Neural cell (in vitro differentiated cells): ENCODE results near the gene PIM3. TPM values are rescaled to one million over a fixed set of nuclear protein-coding genes. Genes with fewer than 3 reads are reported as not detected.

Experiments
- H2AFZ ChIP-seq: fragments of 200-600, 300-800 bp; sonication (generic), shearing (Covaris generic); 2 replicates; pipeline ENCODE4 v1.6.0; 2014; ENCODE audit warnings: low read depth, mild to moderate bottlenecking, antibody characterized with exemption, low read length, moderate library complexity
- H3F3A ChIP-seq: fragments of 200-600 bp; shearing (Covaris generic); 2 replicates; pipeline ENCODE4 v1.6.1; 2016; ENCODE audit warnings: mild to moderate bottlenecking, moderate library complexity, mixed read lengths, antibody characterized with exemption, low read length; ENCODE audit not compliant: insufficient read depth, poor library complexity, severe bottlenecking
- H3K27ac ChIP-seq: fragments of 200-600, 300-800 bp; sonication (generic), shearing (Covaris generic); 2 replicates; pipeline ENCODE4 v1.5.1; 2014; ENCODE audit warnings: mild to moderate bottlenecking, low read length, moderate library complexity
- H3K27me3 ChIP-seq: fragments of 300-800, 200-600 bp; sonication (generic), shearing (Covaris generic); 2 replicates; pipeline ENCODE4 v1.6.0; 2014; ENCODE audit warnings: mild to moderate bottlenecking, low read depth, low read length, moderate library complexity; ENCODE audit not compliant: insufficient read depth
- H3K36me3 ChIP-seq: fragments of 300-800, 200-600 bp; sonication (generic), shearing (Covaris generic); 2 replicates; pipeline ENCODE4 v1.5.1; 2014; ENCODE audit warnings: mild to moderate bottlenecking, antibody characterized with exemption, low read length, moderate library complexity; ENCODE audit not compliant: insufficient read depth
- H3K4me2 ChIP-seq: fragments of 300-800, 200-600 bp; sonication (generic), shearing (Covaris generic); 2 replicates; pipeline ENCODE4 v1.6.0; 2014; ENCODE audit warnings: mild to moderate bottlenecking, low read length
- H3K4me3 ChIP-seq: fragments of 300-800, 200-600 bp; sonication (generic), shearing (Covaris generic); 2 replicates; pipeline ENCODE4 v1.5.1; 2014; ENCODE audit warnings: mild to moderate bottlenecking, low read length, moderate library complexity
- H3K79me2 ChIP-seq: fragments of 200-600 bp; shearing (Covaris generic); replicated peaks from 2 replicates; pipeline ENCODE4 v1.6.0; 2014; ENCODE audit warnings: mild to moderate bottlenecking, low read length, moderate library complexity; ENCODE audit not compliant: insufficient read depth
- H3K9ac ChIP-seq: fragments of 300-800, 200-600 bp; sonication (generic), shearing (Covaris generic); 2 replicates; pipeline ENCODE4 v1.6.1; 2016; ENCODE audit warnings: mild to moderate bottlenecking, low read length, mixed read lengths
- H3K9me2 ChIP-seq: fragments of 200-600 bp; shearing (Covaris generic); 2 replicates; pipeline ENCODE4 v1.6.1; 2016; ENCODE audit warnings: mild to moderate bottlenecking, low read length, mixed read lengths; ENCODE audit not compliant: insufficient read depth
- H3K9me3 ChIP-seq: fragments of 200-600, 300-800 bp; sonication (generic), shearing (Covaris generic); 2 replicates; pipeline ENCODE4 v1.6.1; 2016; ENCODE audit warnings: mild to moderate bottlenecking, mixed run types, low read length, moderate library complexity, mixed read lengths
- H4K20me1 ChIP-seq: fragments of 200-600 bp; shearing (Covaris generic); 2 replicates; pipeline ENCODE4 v1.6.1; 2016; ENCODE audit warnings: mild to moderate bottlenecking, mixed run types; ENCODE audit not compliant: insufficient read depth
- EP300 ChIP-seq: fragments of 450-650 bp; conservative IDR thresholded peaks from 2 replicates; pipeline ENCODE4 v1.6.1; 2014; ENCODE audit warnings: antibody characterized with exemption, mild to moderate bottlenecking, moderate library complexity; ENCODE audit not compliant: poor library complexity, severe bottlenecking
- EZH2 ChIP-seq: fragments of 200-600, 300-800 bp; shearing (Covaris generic), sonication (generic); IDR thresholded peaks from 2 replicates; pipeline ENCODE4 v1.6.1; 2014; ENCODE audit warnings: antibody characterized with exemption, low read length, borderline replicate concordance, mild to moderate bottlenecking; ENCODE audit not compliant: insufficient read depth, poor library complexity, severe bottlenecking
- MXI1 ChIP-seq: fragments of 450-650 bp; conservative IDR thresholded peaks from 2 replicates; pipeline ENCODE4 v1.6.1; 2014; ENCODE audit warnings: antibody characterized with exemption, mild to moderate bottlenecking; ENCODE audit not compliant: poor library complexity, severe bottlenecking
- POLR2AphosphoS5 ChIP-seq: IDR thresholded peaks from 2 replicates; pipeline ENCODE4 v1.6.1; 2012
- RAD21 ChIP-seq: fragments of 450-650 bp; conservative IDR thresholded peaks from 2 replicates; pipeline ENCODE4 v1.6.1; 2014; ENCODE audit warnings: antibody characterized with exemption, mild to moderate bottlenecking, moderate library complexity
- REST ChIP-seq: IDR thresholded peaks from 2 replicates; pipeline ENCODE4 v1.6.1; 2012; ENCODE audit warnings: borderline replicate concordance
- SMC3 ChIP-seq: fragments of 450-650 bp; conservative IDR thresholded peaks from 2 replicates; pipeline ENCODE4 v1.6.1; 2014; ENCODE audit warnings: antibody characterized with exemption, mild to moderate bottlenecking, moderate library complexity; ENCODE audit not compliant: poor library complexity
- TAF1 ChIP-seq: IDR thresholded peaks from 2 replicates; pipeline ENCODE4 v1.6.1; 2012; ENCODE audit warnings: low read depth
- polyA plus RNA-seq: library from polyadenylated mRNA; depleted of rRNA; stranded (reverse); fragments of >200 nt; gene quantifications from 2 replicates; pipeline ENCODE4 v1.2.3, GENCODE V29; 2014
- TF ChIP-seq, protein P1 (sequence below): fragments of 450-650 bp; IDR thresholded peaks from 2 replicates; pipeline ENCODE4 v1.5.1; 2014; ENCODE audit warnings: antibody characterized with exemption, mild to moderate bottlenecking, moderate library complexity; ENCODE audit not compliant: poor library complexity, severe bottlenecking

PIM3 gene
- polyA plus RNA-seq, 1 donor from 2014 or later, result 28.7 TPM

- H2AFZ ChIP-seq, result no peak overlapping the region
- no peaks in the 10 kb centered on the region for H3F3A ChIP-seq
- no peaks in the 10 kb centered on the region for H3K79me2 ChIP-seq
- H3K4me3 ChIP-seq, result no peak overlapping the region
- no peaks in the 10 kb centered on the region for H3K36me3 ChIP-seq
- H4K20me1 ChIP-seq, result no peaks in the 10 kb centered on the region
- H3K9me3 ChIP-seq, result no peaks in the 10 kb centered on the region
- TF ChIP-seq, protein P1, sequence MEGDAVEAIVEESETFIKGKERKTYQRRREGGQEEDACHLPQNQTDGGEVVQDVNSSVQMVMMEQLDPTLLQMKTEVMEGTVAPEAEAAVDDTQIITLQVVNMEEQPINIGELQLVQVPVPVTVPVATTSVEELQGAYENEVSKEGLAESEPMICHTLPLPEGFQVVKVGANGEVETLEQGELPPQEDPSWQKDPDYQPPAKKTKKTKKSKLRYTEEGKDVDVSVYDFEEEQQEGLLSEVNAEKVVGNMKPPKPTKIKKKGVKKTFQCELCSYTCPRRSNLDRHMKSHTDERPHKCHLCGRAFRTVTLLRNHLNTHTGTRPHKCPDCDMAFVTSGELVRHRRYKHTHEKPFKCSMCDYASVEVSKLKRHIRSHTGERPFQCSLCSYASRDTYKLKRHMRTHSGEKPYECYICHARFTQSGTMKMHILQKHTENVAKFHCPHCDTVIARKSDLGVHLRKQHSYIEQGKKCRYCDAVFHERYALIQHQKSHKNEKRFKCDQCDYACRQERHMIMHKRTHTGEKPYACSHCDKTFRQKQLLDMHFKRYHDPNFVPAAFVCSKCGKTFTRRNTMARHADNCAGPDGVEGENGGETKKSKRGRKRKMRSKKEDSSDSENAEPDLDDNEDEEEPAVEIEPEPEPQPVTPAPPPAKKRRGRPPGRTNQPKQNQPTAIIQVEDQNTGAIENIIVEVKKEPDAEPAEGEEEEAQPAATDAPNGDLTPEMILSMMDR, result no peak
- H3K9ac ChIP-seq, result no peak overlapping the region
- H3K27ac ChIP-seq, result no peak overlapping the region
- no peak overlapping the region for H3K4me2 ChIP-seq
- H3K27me3 ChIP-seq, result no peaks in the 10 kb centered on the region
- H3K9me2 ChIP-seq, result no peaks in the 10 kb centered on the region
These were observed 13.8 kb upstream of the PIM3 start for GRCh38 chr22:49946612-49947295.

DNA sequence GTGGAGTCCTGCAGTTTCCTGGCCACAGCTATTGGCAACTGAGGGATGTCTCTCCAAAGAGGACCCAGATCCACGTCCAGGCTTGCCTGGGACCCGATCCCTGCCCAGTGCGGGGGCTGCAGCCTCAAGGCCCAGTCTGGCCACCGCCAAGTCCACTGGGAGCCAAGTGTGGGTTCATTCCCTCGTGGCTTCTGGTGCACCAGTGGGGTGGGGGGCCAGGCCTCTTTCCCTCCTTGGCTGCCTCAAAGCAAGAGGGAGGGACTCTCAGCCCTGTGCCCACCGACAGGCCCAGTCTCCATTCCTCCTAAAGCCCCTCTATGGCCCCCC, 13.3 kb upstream of the PIM3 start:
- Histone ChIP-seq H3F3A (no peaks in the 10 kb centered on the region), H3K27ac (no peak overlapping the region), H3K9ac (no peak overlapping the region), H3K79me2 (no peaks in the 10 kb centered on the region), H3K9me2 (no peaks in the 10 kb centered on the region), H3K36me3 (no peaks in the 10 kb centered on the region), H4K20me1 (no peaks in the 10 kb centered on the region), H2AFZ (no peak overlapping the region), H3K4me2 (no peak overlapping the region), H3K9me3 (no peaks in the 10 kb centered on the region), H3K27me3 (no peaks in the 10 kb centered on the region), H3K4me3 (no peak overlapping the region)
- TF ChIP-seq EP300 (no peak), EZH2 (no peak), RAD21 (no peak), REST (no peak), POLR2AphosphoS5 (no peak), SMC3 (no peak), TAF1 (no peak), MXI1 (no peak)
- TF ChIP-seq, protein P1, result no peak
